Activated naive CD4-positive, alpha-beta T cell treated with Interleukin-2 at 50 U/mL for 16 hours (primary cell): ENCODE measurements around the gene RAB37.
A peak's percentile ranks its signal among the peaks of the same experiment; 100 is the strongest.

Experiments used
- DNase-seq: peaks from one replicate; pipeline ENCODE4 v3.0.0-alpha.2; 2020

Gene RAB37

GRCh38 chr17:74746376-74746775 is 9.3 kb downstream of the RAB37 start:
- no peak for DNase-seq

- DNase-seq, result no peak
Observed at GRCh38 chr17:74746922-74747321, 9.9 kb downstream of the RAB37 start.

GRCh38 chr17:74748279-74748528 is 11.1 kb downstream of the RAB37 start:
- DNase-seq, result no peak

- DNase-seq, result peak; percentile 94
Observed at GRCh38 chr17:74748529-74749278, 11.6 kb downstream of the RAB37 start, which contains the start of gene NHERF1. NHERF1 (plus strand) TSS chr17:74748628; CDS start chr17:74748847, 219 bp downstream.

GRCh38 chr17:74749279-74750038 is 12.4 kb downstream of the RAB37 start:
- peak; percentile 56 for DNase-seq

DNA sequence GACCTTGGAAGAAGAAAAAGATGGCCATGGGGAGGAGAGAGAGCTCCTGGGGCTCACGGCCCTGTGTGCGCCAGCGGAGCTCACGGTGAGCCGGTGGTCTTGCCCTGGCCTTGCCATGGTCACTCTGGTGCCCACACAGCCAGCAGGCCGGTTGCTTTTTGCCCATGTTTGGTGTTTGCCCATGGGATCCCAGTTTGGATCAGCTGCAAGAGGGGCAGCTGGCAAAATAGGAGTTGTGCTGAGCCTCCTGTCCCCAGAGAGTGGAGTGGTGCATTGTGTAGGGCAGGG is 12.9 kb downstream of the RAB37 start:
- no peak for DNase-seq

- DNase-seq, result no peak
Observed at GRCh38 chr17:74750327-74751069, 13.4 kb downstream of the RAB37 start.

DNA sequence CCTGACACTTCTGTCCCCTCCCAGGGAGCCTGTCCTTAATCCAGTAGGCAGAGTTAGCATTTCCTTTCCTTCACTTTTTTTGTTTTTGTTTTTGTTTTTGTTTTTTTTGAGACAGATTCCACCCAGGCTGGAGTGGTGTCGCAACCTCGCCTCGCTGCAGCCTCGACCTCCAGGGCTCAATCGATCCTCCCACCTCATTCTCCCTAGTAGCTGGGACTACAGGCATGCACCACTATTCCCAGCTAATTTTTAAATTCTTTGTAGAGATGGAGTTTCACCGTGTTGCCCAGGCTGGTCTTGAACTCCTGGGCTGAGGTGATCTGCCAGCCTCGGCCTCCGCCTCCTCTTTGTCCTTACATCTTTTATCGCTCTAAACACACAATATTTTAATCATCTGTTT is 15.4 kb downstream of the RAB37 start:
- DNase-seq, result no peak

DNA sequence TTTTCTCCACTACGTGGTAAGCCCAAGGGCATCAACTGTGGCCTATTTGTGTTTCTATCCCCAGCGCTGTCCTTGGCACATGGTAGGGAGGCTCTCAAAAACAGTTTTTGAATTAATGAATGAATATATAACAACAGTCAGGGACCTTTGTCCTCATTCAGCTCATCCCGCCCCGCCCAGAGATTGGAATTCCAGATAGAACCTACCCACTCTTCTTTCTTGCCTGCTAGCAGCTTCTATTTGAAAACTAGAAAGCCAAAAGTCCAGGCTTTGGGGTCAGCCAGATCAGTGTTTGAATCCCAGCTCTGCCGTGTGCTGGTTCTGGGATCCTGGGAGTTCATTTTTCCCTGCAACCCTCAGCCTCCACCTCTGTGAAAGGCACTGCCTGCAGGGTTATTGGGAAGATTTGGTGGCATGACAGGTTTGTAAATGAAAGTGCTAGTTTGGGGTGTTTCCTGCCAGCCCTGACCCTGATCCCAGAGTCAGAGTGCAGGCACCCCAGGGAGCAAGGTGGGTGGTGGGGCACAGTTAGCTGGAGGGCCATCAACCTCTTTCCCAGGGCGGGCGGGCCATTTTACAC is 15.9 kb downstream of the RAB37 start:
- DNase-seq, result no peak

DNA sequence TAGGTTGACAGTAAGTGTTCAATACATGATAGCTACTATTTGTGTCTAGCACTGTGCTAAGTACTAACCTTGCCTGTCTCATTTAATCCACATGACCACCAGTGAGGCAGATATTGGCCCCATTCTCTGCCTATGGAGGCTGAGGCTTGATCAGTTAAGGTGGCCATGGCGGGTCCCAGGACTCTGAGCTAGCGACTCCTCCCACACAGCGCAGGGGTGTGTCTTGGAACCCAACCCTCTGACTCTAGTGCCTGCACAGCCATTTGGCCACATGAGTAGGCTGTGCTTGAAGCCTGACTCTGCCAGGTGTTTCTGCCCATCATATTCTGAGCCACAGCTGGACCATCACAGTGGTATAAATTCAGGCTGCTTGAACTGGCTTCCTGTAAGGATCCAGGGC is 17.8 kb downstream of the RAB37 start:
- peak; percentile 46 for DNase-seq

DNA sequence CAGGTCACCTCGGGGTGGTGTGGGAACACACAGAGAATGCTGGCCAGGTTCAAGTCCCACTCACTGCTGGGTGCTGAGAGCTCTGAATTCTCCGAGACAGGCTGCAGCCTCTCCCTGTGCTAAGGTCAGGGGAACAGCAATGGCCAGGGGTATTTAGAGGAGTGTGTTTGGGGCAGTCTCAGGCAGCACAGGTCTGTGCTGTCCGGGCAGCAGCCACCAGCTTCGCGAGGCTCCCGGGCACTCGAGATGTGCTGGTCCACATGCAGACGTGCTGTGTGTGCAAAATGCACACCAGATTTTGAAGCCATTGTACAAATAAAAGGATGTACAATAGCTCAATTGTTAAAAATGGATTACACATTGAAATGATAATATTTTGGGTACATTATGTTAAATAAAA is 18.5 kb downstream of the RAB37 start:
- DNase-seq, result no peak

DNA sequence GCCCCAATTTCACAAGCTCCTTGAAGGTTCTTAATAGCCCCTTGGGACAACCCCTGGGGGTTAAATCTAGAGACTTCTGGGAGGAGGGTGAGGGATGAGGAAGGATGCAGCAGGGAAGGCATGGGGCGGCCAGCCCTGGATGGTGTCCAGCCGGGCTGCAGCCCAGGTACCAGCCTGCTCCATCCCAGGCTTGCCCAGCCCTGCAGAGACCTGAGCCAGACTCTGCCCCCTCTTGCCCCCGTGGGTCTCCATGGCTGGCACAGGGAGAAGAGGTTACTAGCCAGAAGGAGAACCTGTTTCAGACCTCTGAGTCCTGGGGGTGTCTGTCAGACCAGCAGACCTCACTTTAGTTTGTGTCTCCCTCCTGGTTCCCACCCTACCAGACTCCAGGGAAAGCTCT is 19.8 kb downstream of the RAB37 start:
- DNase-seq, result no peak

DNA sequence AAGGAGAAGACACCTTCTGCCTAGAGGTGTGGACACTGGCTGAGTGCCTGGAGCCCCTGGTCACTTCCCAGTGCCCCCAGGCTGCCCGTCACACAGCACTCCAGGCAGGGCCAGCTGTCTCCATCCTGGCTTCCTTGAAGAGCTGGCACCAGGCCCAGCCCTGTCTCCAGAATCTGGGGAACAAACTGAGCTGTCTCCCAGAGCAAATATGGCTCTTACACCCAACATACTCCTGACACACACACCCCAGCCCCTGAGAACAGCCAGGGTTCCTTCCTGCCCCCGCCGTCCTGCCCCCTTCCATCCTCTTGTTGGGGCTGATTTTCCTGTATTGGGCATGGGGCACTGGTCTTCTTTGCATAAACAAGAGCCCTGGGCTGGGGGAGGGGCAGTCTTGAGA is 20.4 kb downstream of the RAB37 start:
- DNase-seq, result no peak

GRCh38 chr17:74757931-74758847 is 21.1 kb downstream of the RAB37 start:
- DNase-seq, result no peak

- no peak for DNase-seq
Observed at GRCh38 chr17:74758848-74759168, 21.8 kb downstream of the RAB37 start.

GRCh38 chr17:74759243-74759801 is 22.3 kb downstream of the RAB37 start:
- peak; percentile 47 for DNase-seq

- no peak for DNase-seq
Observed at GRCh38 chr17:74759941-74760340, 22.9 kb downstream of the RAB37 start.

- DNase-seq, result no peak
Observed at GRCh38 chr17:74760404-74761105, 23.5 kb downstream of the RAB37 start.

- DNase-seq, result no peak
Observed at GRCh38 chr17:74761419-74761818, 24.4 kb downstream of the RAB37 start.

DNA sequence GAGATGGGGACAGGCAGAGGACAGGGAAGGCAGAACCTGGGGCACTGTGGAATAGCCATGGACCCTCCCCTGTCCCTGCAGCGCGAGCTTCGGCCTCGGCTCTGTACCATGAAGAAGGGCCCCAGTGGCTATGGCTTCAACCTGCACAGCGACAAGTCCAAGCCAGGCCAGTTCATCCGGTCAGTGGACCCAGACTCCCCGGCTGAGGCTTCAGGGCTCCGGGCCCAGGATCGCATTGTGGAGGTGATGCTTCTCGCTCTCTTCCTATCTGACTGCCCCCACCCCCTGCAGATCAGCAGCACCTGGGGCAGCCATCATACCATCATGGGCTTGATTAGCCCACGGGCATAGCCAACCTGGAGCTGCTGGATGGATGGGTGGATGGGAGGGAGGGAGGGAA is 24.9 kb downstream of the RAB37 start:
- no peak for DNase-seq

- DNase-seq, result no peak
Observed at GRCh38 chr17:74763565-74764387, 26.7 kb downstream of the RAB37 start.
